Measurements from ENCODE around the gene LHX5.

LHX5 gene

GRCh38 chr12:113477171-113477841 is 5.6 kb upstream of the LHX5 start:
- no peak for DNase-seq

GRCh38 chr12:113476176-113476986 is 4.7 kb upstream of the LHX5 start:
- DNase-seq: no peak

GRCh38 chr12:113475451-113476175 is 3.9 kb upstream of the LHX5 start:
- no peak for DNase-seq

GRCh38 chr12:113474635-113475436 is 3.2 kb upstream of the LHX5 start:
- no peak for DNase-seq

- DNase-seq: no peak
Observed at GRCh38 chr12:113473942-113474341, 2.3 kb upstream of the LHX5 start.

- no peak for DNase-seq
Observed at GRCh38 chr12:113473400-113473799, 1.7 kb upstream of the LHX5 start.

- DNase-seq: no peak
Observed at GRCh38 chr12:113472191-113473121, 785 bp upstream of the LHX5 start.

- DNase-seq: no peak
Observed at GRCh38 chr12:113470871-113471618, 626 bp downstream of the LHX5 start.

GRCh38 chr12:113469949-113470743 is 1.5 kb downstream of the LHX5 start:
- DNase-seq: no peak

GRCh38 chr12:113469224-113469948 is 2.3 kb downstream of the LHX5 start:
- DNase-seq: no peak

GRCh38 chr12:113468365-113469223 is 3.1 kb downstream of the LHX5 start:
- no peak for DNase-seq

GRCh38 chr12:113467502-113468364 is 3.9 kb downstream of the LHX5 start:
- DNase-seq: no peak

GRCh38 chr12:113467142-113467501 is 4.5 kb downstream of the LHX5 start:
- no peak for DNase-seq

- no peak for DNase-seq
Observed at GRCh38 chr12:113466454-113467141, 5.1 kb downstream of the LHX5 start.

GRCh38 chr12:113465808-113466453 is 5.7 kb downstream of the LHX5 start:
- no peak for DNase-seq

Measured in stimulated activated CD4-positive, alpha-beta T cell treated with anti-CD3 and anti-CD28 coated beads, Interleukin-12 subunit alpha, Interleukin-12 subunit beta, amount 100 ng/mL, for 4 hours (primary cell).